IPS-18c (cell line): ENCODE data around the gene FARP2.
A peak's percentile ranks its signal among the peaks of the same experiment; 100 is the strongest.

ENCODE experiments used
- H3K4me3 ChIP-seq: 2 replicates; pipeline ENCODE4 v1.7.0; 2013; ENCODE audit warnings: low read depth, mild to moderate bottlenecking, low read length, moderate library complexity; ENCODE audit not compliant: insufficient read depth
- H3K9me3 ChIP-seq: one replicate; pipeline ENCODE4 v1.6.1; 2013; ENCODE audit warnings: mild to moderate bottlenecking, low read length, moderate library complexity; ENCODE audit not compliant: control insufficient read depth, insufficient read depth

FARP2 gene

DNA sequence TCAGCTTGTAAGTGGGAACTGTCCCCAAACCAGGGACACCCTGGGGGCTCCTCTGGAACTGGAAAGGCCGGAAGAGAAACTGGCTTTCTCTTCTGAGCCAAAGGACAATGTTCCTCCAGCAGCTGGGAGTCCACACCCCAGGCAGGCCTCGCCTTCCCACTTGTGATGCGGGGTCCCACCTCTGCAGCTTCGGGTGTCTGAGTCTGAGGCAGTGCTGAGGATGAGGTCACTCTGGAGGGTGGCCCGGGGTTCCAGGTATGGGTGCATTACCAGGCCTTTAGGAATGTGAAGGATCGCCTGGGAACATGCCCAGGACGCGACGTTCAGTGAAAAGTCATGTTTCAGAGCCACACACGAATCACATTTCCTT is 184.3 kb downstream of the FARP2 start:
- Histone ChIP-seq H3K4me3 (peak overlapping the region; percentile 70), H3K9me3 (peaks cover 4% of the 10 kb centered on the region)

DNA sequence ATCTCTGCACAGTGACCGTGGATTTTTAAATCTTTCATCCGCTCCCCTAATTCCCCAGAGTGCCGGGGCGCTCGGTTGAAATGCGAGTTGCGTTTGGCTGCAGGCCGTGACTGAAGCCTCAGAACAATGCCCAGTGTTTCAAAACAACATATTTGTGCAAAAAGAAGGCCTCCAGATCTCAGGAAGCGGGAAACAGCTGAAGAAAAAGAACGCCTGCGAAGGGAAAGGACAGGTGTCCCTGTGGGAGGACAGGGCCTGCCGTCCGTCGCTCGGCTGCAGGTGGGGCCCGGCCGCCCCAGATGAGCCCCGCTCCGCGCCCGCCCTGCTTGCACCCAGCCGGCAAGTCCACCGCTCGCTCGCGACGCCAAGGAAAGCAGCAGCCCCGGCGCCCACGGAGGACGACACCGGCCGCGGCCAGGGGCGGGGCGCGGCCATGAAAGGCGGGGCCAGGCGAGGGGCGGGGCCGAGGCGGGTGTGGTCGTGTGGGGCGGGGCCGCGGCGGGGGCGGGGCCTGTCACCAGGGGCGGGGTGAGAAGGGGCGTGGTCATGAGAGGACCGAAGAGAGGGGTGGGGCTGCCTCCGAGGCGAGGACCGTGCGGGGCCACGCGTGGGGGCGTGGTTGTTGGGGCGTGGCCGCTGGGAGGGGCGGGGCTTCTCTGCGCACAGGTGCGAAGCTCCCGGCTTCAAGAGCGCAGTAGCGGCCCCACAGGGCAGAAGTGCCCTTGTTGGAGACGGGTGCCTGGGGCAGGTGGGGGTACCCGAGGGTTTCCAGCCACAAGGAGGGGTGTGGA is 184.9 kb downstream of the FARP2 start:
- Histone ChIP-seq H3K4me3 (peak overlapping the region; percentile 70), H3K9me3 (peaks cover 4% of the 10 kb centered on the region)

DNA sequence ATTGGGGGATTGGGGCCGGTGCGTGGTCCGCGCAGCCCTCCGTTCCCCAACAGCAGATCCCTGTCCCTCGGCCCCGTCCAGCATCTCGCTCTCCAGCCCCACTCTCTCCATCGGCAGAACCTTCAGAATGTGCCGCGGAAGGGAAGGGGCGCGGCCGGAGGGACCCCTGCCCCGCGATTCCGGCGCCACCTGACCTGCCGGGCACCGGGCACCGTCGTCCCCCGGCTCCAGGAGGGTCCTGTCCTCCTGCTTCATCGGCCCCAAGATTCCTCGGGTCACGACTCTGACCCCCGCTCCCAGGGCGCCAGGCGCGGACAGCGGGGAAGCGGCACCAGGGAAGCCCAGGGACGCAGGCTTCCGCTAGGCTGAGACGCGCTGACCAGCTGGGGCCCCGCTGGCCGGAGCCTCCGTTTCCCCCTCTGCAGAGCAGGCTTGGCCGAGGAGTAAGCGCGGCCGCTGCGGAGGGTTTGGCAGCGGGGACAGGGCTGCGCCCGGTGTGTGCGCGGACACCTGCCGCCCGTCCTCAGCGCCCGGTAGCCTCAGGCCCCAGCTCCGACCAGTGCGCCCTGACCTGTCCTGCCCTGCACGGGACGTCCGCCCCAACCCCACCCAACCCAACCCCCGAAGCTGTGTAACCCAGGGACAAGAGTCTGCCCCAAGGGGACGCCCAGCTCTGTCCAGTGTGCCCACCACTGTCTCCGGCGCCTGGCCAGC is 185.6 kb downstream of the FARP2 start:
- Histone ChIP-seq H3K4me3 (peak overlapping the region; percentile 50), H3K9me3 (peaks cover 4% of the 10 kb centered on the region)

DNA sequence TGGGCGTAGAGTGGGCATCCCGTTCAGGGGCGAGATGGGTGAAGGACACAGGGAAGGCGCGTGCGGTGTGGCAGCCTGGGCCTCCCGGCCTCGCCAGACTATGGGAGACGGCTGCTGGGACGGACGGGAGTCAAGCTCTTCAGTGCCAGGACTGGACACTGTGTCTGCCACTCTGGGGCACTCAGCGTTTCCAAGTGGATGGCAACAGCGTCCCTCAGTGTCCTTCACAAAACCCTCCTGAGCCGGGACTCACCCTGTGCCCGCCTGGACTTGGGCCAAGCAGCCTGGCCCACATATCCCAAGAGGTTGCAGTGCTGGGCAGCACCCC is 186.2 kb downstream of the FARP2 start:
- Histone ChIP-seq H3K9me3 (peaks cover 4% of the 10 kb centered on the region), H3K4me3 (no peak overlapping the region)
